ENCODE data around the gene FOXN3. TPM values are rescaled to one million over a fixed set of nuclear protein-coding genes. Genes with fewer than 3 reads are reported as not detected.

FOXN3 gene
- polyA plus RNA-seq, 4 donors: 22.0 to 47.3 (median 43.3) TPM

DNA sequence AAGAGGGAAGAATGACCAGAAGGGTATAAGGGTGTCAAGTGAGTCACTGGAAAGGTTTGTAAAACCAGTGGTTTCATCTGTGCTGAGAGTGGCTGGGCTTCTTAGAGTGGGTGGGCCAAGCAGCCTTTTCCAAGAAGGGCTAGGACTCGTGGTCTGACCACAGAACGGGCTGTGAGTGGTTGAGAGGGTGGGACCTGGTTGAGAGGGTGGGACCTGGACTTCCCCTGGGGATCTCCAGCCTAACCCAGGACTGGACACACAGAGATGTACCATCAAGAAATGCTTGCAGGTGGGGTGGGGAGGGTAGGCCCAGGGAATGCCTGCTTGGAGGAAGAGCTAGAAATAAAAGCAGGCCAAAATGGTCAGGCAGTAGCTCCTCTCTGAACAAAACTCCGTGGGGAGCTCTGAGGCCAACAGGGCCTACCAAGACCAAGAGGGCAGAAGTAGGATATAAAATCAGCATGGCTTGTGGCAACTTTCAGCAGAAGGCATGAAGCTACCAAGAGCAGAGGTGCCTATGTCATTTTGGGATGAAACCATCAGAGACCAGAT is 140.5 kb downstream of the FOXN3 start:
- H3K4me1 ChIP-seq (ENCODE audit: control insufficient read depth in 3 of 3, insufficient read depth in 2 of 3, low read depth in 1 of 3, low read length in 2 of 3): peaks cover 0 to 6% (median 0%) of the 10 kb centered on the region in 3 donors
- FAIRE-seq: no peak
- 65 to 95% (median 70%) methylated on average over 3 of the region's 3 CpGs for WGBS, 3 donors
- no peaks in the 10 kb centered on the region for H3K9me3 ChIP-seq (ENCODE audit: control insufficient read depth in 2 of 2, insufficient read depth in 1 of 2, low read depth in 1 of 2, low read length in 1 of 2)
- peak overlapping the region in 1 of 3 donors; percentile 69 for H3K27ac ChIP-seq (ENCODE audit: low read depth in 1 of 3, low read length in 2 of 3)
- no peak for DNase-seq
- H3K27me3 ChIP-seq (ENCODE audit: control insufficient read depth in 3 of 3, insufficient read depth in 3 of 3, low read length in 3 of 3): no peaks in the 10 kb centered on the region
- peaks cover 0 to 23% (median 7%) of the 10 kb centered on the region in 3 donors for H3K36me3 ChIP-seq (ENCODE audit: control insufficient read depth in 3 of 3, insufficient read depth in 2 of 3, low read depth in 1 of 3, low read length in 3 of 3)
- H3K4me3 ChIP-seq (ENCODE audit: low read depth in 1 of 3, low read length in 3 of 3): no peak overlapping the region

DNA sequence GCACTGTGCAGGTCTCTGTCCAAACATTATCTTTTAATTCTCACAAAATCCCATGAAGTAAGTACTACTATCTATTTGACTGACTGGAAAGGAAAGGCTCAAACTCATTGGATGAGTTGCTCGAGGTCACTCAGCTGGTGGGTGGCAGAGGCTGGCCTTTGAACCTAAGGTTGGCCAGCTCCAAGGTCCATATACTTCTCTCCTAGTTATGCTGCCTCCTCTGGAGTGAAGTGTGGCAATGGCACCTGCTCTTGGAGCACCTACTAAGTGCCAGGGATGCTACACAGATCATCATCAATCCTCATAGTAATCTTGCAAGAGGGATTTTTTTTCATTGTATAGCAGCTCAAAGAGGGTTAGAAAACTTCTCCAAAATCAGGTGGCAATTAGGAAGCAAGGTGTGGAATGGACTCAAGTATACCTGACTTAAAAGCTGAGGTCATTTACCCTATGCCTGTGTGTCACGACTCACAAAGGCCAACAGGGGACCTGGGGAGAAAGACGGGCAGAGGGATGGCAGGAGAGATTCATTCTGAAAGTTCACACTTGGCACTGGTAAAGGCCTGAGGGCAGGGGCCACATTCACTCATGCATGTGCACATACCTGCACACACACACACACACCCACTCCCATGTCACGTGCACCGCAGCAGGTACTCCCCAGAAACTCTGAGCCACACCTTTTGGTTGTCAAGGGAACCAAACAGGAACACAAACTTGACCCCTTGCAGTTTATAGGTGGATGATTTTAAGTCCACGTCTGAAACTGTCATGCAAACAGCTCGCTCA is 146.4 kb downstream of the FOXN3 start:
- Histone ChIP-seq H3K4me3 (ENCODE audit: low read depth in 1 of 3, low read length in 3 of 3) (no peak overlapping the region), H3K9me3 (ENCODE audit: control insufficient read depth in 2 of 2, insufficient read depth in 1 of 2, low read depth in 1 of 2, low read length in 1 of 2) (no peaks in the 10 kb centered on the region), H3K27me3 (ENCODE audit: control insufficient read depth in 3 of 3, insufficient read depth in 3 of 3, low read length in 3 of 3) (no peaks in the 10 kb centered on the region), H3K27ac (ENCODE audit: low read depth in 1 of 3, low read length in 2 of 3) (peak overlapping the region in 2 of 3 donors; percentile 28 to 81), H3K4me1 (ENCODE audit: control insufficient read depth in 3 of 3, insufficient read depth in 2 of 3, low read depth in 1 of 3, low read length in 2 of 3) (peaks cover 0 to 21% (median 4%) of the 10 kb centered on the region in 3 donors), H3K36me3 (ENCODE audit: control insufficient read depth in 3 of 3, insufficient read depth in 2 of 3, low read depth in 1 of 3, low read length in 3 of 3) (peaks cover 2 to 12% (median 3%) of the 10 kb centered on the region in 3 donors)
- FAIRE-seq (no peak), DNase-seq (peak; percentile 96)
- WGBS, 3 donors: 17 to 59% (median 32%) methylated on average over 7 of the region's 7 CpGs

DNA sequence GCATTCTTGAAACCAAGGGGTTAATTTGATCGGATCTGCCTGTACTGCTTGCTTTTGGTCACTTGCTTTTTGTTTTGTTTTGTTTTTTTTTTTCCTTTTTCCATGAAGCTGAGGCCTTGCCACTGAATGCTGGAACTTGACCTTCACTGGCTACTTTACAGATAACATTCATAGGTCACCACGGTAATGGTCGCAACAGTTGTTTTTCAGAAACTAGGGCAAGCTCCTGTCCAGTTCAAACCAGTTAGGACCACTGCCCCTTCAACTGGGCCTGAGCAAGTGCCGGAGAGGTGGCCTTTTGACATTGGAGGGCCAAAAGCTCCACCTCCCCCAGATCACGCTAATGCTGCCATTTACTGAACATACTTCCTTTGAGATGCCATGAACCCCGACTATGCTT is 147.6 kb downstream of the FOXN3 start:
- H3K36me3 ChIP-seq (ENCODE audit: control insufficient read depth in 3 of 3, insufficient read depth in 2 of 3, low read depth in 1 of 3, low read length in 3 of 3): peaks cover 2 to 14% (median 3%) of the 10 kb centered on the region in 3 donors
- FAIRE-seq (no peak), DNase-seq (no peak)
- no peak overlapping the region for H3K4me3 ChIP-seq (ENCODE audit: low read depth in 1 of 3, low read length in 3 of 3)
- 69 to 82% (median 72%) methylated on average over 6 of the region's 6 CpGs for WGBS, 3 donors
- peak overlapping the region in 1 of 3 donors; percentile 18 for H3K27ac ChIP-seq (ENCODE audit: low read depth in 1 of 3, low read length in 2 of 3)
- H3K9me3 ChIP-seq (ENCODE audit: control insufficient read depth in 2 of 2, insufficient read depth in 1 of 2, low read depth in 1 of 2, low read length in 1 of 2): no peaks in the 10 kb centered on the region
- H3K4me1 ChIP-seq (ENCODE audit: control insufficient read depth in 3 of 3, insufficient read depth in 2 of 3, low read depth in 1 of 3, low read length in 2 of 3): peaks cover 0 to 21% (median 4%) of the 10 kb centered on the region in 3 donors
- no peaks in the 10 kb centered on the region for H3K27me3 ChIP-seq (ENCODE audit: control insufficient read depth in 3 of 3, insufficient read depth in 3 of 3, low read length in 3 of 3)

DNA sequence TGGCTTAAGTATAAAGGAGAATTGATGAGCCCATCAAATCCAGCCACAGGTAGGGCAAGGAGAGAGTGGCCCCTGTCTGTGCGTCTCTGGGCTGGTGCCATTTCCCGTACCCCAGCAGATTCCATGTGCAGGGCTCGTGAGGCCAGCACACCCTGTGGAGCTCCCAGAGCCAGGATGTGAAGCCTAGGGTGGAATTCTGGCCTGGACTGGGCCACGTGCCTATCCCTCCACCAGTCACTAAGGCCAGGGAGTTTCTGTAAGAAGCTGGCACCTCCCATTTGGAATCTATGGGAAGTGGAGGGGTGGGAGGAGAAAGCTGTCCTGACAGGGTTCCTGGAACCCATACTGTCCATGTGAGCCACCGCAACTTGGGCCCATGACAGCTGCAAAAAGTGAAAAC is 148.5 kb downstream of the FOXN3 start:
- Histone ChIP-seq H3K4me3 (ENCODE audit: low read depth in 1 of 3, low read length in 3 of 3) (no peak overlapping the region), H3K27me3 (ENCODE audit: control insufficient read depth in 3 of 3, insufficient read depth in 3 of 3, low read length in 3 of 3) (no peaks in the 10 kb centered on the region), H3K27ac (ENCODE audit: low read depth in 1 of 3, low read length in 2 of 3) (no peak overlapping the region), H3K4me1 (ENCODE audit: control insufficient read depth in 3 of 3, insufficient read depth in 2 of 3, low read depth in 1 of 3, low read length in 2 of 3) (peaks cover 0 to 21% (median 4%) of the 10 kb centered on the region in 3 donors), H3K36me3 (ENCODE audit: control insufficient read depth in 3 of 3, insufficient read depth in 2 of 3, low read depth in 1 of 3, low read length in 3 of 3) (peaks cover 3 to 17% (median 4%) of the 10 kb centered on the region in 3 donors), H3K9me3 (ENCODE audit: control insufficient read depth in 2 of 2, insufficient read depth in 1 of 2, low read depth in 1 of 2, low read length in 1 of 2) (no peaks in the 10 kb centered on the region)
- 78 to 87% (median 82%) methylated on average over 5 of the region's 5 CpGs for WGBS, 3 donors
- DNase-seq (no peak), FAIRE-seq (no peak)

DNA sequence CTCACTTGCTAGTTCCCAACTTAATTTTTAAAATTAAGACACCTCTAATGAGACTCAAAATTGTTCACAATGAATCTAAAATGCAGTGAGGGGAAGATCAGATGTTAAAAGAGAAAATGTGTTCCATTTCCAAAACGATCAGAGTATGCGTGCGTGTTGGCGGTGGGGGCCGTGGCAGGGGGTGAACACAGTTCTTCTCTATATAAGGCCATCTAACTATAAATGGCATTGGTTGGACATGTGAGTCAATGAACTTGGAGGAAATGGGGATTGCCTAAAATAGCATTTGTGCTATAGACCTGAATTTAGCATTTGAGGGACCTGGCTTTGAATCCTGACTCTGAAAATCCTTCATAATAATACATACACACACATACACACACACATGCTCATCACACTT is 149.4 kb downstream of the FOXN3 start:
- H3K4me3 ChIP-seq (ENCODE audit: low read depth in 1 of 3, low read length in 3 of 3): no peak overlapping the region
- peaks cover 3 to 17% (median 5%) of the 10 kb centered on the region in 3 donors for H3K36me3 ChIP-seq (ENCODE audit: control insufficient read depth in 3 of 3, insufficient read depth in 2 of 3, low read depth in 1 of 3, low read length in 3 of 3)
- FAIRE-seq (no peak), DNase-seq (no peak)
- H3K4me1 ChIP-seq (ENCODE audit: control insufficient read depth in 3 of 3, insufficient read depth in 2 of 3, low read depth in 1 of 3, low read length in 2 of 3): peaks cover 0 to 21% (median 4%) of the 10 kb centered on the region in 3 donors
- H3K9me3 ChIP-seq (ENCODE audit: control insufficient read depth in 2 of 2, insufficient read depth in 1 of 2, low read depth in 1 of 2, low read length in 1 of 2): no peaks in the 10 kb centered on the region
- no peak overlapping the region for H3K27ac ChIP-seq (ENCODE audit: low read depth in 1 of 3, low read length in 2 of 3)
- no peaks in the 10 kb centered on the region for H3K27me3 ChIP-seq (ENCODE audit: control insufficient read depth in 3 of 3, insufficient read depth in 3 of 3, low read length in 3 of 3)
- 86 to 98% (median 94%) methylated on average over 5 of the region's 5 CpGs for WGBS, 3 donors

DNA sequence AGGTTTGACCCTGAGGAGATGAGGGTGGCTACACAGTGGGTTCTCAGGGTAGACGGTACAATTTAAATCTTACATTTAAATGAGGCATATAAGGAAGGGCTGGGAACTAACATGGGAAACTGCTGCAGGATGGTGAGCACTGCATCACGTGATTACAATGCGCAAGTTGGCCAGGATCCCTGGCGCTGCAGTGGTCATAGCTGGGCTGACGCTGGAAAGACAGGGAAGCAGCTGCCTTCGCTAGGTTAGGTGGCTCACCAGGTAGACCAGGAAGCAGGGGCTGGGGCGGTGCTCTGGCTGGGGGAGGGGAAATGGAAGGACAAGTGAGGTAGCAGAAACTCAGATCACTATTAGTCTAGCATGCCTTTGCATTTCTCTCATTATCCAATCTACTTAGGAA is 149.9 kb downstream of the FOXN3 start:
- FAIRE-seq: no peak
- no peak for DNase-seq
- Histone ChIP-seq H3K27ac (ENCODE audit: low read depth in 1 of 3, low read length in 2 of 3) (no peak overlapping the region), H3K9me3 (ENCODE audit: control insufficient read depth in 2 of 2, insufficient read depth in 1 of 2, low read depth in 1 of 2, low read length in 1 of 2) (no peaks in the 10 kb centered on the region), H3K4me1 (ENCODE audit: control insufficient read depth in 3 of 3, insufficient read depth in 2 of 3, low read depth in 1 of 3, low read length in 2 of 3) (peaks cover 0 to 21% (median 4%) of the 10 kb centered on the region in 3 donors), H3K36me3 (ENCODE audit: control insufficient read depth in 3 of 3, insufficient read depth in 2 of 3, low read depth in 1 of 3, low read length in 3 of 3) (peaks cover 3 to 17% (median 5%) of the 10 kb centered on the region in 3 donors), H3K27me3 (ENCODE audit: control insufficient read depth in 3 of 3, insufficient read depth in 3 of 3, low read length in 3 of 3) (no peaks in the 10 kb centered on the region), H3K4me3 (ENCODE audit: low read depth in 1 of 3, low read length in 3 of 3) (no peak overlapping the region)
- 90 to 91% (median 91%) methylated on average over 7 of the region's 7 CpGs for WGBS, 3 donors

DNA sequence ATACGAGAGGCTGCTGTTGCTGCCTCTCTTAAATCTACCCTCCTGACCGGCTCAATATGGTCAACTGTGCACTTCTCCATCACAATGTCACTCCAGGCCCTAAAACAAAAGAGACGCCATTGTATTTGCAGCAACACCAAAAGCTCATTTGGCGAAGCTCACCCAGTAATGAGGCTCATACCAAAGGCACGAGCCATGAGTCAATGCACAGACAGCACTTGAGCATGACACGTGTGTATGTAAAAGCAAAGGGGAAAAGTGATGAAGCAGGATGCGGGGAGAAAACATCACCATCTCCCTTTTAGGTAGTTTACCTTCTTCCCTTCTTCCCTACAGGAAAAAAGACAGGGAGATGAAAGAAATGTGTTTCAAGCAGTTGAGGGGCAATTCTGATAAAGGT is 150.3 kb downstream of the FOXN3 start:
- H3K9me3 ChIP-seq (ENCODE audit: control insufficient read depth in 2 of 2, insufficient read depth in 1 of 2, low read depth in 1 of 2, low read length in 1 of 2): no peaks in the 10 kb centered on the region
- H3K36me3 ChIP-seq (ENCODE audit: control insufficient read depth in 3 of 3, insufficient read depth in 2 of 3, low read depth in 1 of 3, low read length in 3 of 3): peaks cover 3 to 17% (median 5%) of the 10 kb centered on the region in 3 donors
- H3K27ac ChIP-seq (ENCODE audit: low read depth in 1 of 3, low read length in 2 of 3): no peak overlapping the region
- 95 to 97% (median 95%) methylated on average over 7 of the region's 7 CpGs for WGBS, 3 donors
- FAIRE-seq (no peak), DNase-seq (no peak)
- no peak overlapping the region for H3K4me3 ChIP-seq (ENCODE audit: low read depth in 1 of 3, low read length in 3 of 3)
- peaks cover 0 to 21% (median 4%) of the 10 kb centered on the region in 3 donors for H3K4me1 ChIP-seq (ENCODE audit: control insufficient read depth in 3 of 3, insufficient read depth in 2 of 3, low read depth in 1 of 3, low read length in 2 of 3)
- no peaks in the 10 kb centered on the region for H3K27me3 ChIP-seq (ENCODE audit: control insufficient read depth in 3 of 3, insufficient read depth in 3 of 3, low read length in 3 of 3)

DNA sequence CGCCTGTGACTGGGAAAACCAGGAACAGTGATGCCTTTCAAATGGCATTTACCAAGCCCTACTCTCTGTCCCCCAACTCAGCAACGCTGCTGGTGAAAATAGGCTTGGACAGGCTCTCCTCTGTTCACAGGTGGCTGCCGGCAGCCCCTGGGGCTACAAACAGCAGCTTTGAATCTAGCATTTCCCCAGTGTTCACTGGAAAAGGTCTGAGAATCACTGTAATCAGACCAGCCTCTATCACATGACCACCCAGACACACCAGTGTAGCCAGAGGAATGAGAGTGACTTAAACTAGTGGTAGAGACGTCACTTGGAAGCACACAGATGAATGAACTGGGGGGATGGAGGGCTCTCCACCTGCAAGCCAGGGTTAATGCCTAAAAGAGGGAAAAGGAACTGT is 151.8 kb downstream of the FOXN3 start:
- FAIRE-seq (no peak), DNase-seq (no peak)
- H3K4me3 ChIP-seq (ENCODE audit: low read depth in 1 of 3, low read length in 3 of 3): no peak overlapping the region
- no peaks in the 10 kb centered on the region for H3K27me3 ChIP-seq (ENCODE audit: control insufficient read depth in 3 of 3, insufficient read depth in 3 of 3, low read length in 3 of 3)
- no peaks in the 10 kb centered on the region for H3K9me3 ChIP-seq (ENCODE audit: control insufficient read depth in 2 of 2, insufficient read depth in 1 of 2, low read depth in 1 of 2, low read length in 1 of 2)
- H3K27ac ChIP-seq (ENCODE audit: low read depth in 1 of 3, low read length in 2 of 3): no peak overlapping the region
- whole genome bisulfite sequencing, 3 donors: 91 to 99% (median 99%) methylated on average over 4 of the region's 4 CpGs
- H3K4me1 ChIP-seq (ENCODE audit: control insufficient read depth in 3 of 3, insufficient read depth in 2 of 3, low read depth in 1 of 3, low read length in 2 of 3): peaks cover 0 to 14% (median 4%) of the 10 kb centered on the region in 3 donors
- H3K36me3 ChIP-seq (ENCODE audit: control insufficient read depth in 3 of 3, insufficient read depth in 2 of 3, low read depth in 1 of 3, low read length in 3 of 3): peaks cover 3 to 23% (median 7%) of the 10 kb centered on the region in 3 donors

Data from small intestine (tissue), 7 donors.